HG03432 (cell line): ENCODE results near the gene OTUD7B.

Experiments used
- ATAC-seq: cut with Tn5 transposase; IDR thresholded peaks from one replicate; pipeline ENCODE4 v1.9.1; 2021; ENCODE audit warnings: mild to moderate bottlenecking, moderate library complexity; ENCODE audit not compliant: unreplicated experiment

The OTUD7B gene

DNA sequence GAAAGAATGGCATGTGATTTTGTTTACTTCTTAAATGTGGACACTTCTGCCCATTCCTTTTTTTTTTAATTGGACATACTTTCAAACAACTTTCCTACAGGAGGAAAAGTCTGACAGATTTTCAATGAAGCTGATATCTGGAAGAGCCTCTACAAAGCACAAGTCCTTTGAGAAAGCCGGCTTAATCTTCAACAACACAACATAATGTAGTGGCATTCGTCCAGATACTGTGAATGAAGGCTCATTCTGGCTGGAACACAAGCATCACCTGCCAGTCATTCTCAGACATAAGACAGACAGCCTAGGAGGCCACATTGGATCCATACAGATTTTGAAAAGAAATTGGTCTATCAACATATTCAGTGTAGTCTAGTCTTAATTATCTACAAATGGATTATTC is 4.9 kb downstream of the OTUD7B start:
- no peak for ATAC-seq

DNA sequence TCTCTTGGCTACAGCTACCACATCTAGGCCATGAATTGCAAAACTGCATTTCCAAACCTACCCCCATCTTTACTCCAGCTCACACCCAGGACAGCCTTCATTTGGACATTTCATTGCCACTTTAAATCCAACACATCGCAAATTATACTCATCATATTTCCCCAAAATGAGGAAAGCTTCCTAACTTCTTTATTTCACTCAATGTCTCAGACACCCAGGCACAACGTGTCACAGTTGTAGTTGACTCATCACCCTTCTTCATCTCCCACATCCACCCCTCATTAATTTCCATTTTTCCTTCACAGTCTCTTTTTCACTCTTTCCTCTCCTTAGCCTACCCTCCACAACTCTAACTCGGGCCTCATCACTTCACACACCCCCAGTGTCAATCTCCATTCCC is 6.7 kb downstream of the OTUD7B start:
- ATAC-seq: no peak

DNA sequence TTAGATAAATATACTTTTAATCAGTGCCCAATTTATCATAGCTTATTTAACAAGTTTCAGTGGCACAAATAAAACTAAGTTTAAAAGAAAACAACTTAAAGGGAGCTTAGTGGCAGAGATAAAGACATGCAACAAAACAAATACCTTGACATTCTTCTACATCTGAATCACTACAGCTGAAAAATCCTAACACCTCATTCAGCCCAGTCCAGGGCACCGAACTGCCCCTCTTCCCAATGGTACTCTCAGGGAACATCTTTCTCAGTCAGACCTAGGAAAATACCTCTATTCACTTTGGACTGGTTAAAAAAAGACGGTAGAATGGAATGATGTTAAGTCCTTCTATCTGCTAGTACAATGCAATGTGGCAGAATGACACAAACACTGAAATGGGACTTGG is 8.3 kb downstream of the OTUD7B start:
- ATAC-seq: no peak

DNA sequence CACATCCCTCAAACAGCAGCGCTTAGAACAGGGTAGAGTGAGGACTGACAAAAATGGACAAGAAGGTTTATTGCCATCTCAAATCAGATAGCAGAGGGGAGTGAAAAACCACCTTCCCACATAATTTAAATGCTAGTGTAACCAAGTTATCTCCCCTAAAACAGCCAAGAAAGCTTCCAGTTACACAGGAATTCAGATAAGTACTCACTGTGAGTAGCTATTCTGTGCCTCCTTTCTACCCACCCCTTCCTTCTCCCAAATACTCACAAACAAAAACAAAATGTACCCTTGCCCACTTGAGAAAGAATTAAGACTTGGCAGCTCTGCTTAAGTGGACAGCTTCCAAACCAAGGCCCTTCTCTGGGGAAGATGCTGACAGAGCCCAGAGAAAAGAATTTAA is 9.1 kb downstream of the OTUD7B start:
- ATAC-seq: no peak

DNA sequence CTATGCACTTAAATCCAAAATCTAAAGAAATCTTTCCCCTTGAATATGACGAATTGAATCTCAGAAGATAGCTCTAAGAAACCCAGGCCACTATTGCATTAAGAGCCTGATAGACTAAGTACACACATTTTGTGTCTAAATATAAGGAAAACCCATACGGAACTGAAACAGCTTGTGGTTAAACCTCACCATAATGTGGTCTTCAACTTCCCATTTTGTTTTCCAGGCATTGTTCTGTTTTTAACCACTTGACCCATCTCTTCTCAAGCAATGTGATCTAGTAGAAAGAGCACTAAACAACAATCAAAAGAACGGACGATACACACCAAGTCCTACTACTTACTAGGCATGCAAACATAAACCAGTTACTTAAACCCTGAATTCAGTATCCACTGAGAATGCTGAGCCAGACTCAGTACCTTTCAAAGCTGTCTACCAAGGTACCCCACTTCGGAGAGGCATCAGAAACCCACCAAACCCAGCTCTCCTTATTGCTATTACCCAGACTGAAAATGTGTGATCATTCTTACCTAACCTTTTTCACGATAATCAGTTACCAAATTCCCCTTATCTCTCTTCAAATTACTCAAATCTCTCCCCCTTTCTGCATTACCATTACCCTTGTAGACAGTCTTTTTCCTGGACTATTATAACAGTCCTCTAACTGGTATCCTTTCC is 12.8 kb downstream of the OTUD7B start:
- ATAC-seq: peak; percentile 76

DNA sequence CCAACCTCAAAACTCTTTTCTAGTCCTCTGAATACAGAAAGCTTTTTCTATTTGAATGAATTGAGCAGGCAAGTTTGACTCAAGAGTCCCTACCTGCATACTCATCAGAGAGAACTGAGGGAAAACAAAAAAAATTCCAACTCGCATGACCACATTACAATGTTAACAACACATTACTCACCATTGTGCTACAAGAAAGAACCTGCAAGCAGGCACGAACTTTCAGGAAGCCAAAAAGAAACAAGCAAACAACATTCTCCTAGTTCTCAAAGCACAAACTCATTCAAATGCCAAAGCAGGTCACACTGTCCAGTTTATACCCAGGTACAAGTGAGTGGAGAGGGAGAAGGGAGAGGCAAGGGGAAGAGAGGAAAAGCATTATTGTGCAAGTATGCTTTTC is 14.6 kb downstream of the OTUD7B start:
- no peak for ATAC-seq

DNA sequence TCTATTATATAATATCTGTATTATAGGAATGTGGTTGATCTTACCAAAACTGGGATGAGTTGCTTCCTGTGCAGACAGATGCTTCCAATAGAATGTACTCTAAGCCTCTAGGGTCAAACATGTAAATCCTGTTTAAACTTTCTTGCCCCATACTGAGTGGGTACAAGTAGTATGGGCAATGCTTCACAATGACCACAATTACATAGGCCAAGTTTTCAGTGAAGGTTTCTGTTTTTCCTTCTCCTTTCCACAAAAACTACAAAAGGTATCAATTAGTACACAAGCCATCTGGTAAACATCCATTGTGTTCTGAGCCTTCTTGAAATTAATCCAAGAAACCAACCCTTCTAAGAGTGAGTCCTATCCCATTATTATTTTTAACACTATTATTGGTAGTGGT is 16.8 kb downstream of the OTUD7B start:
- no peak for ATAC-seq

DNA sequence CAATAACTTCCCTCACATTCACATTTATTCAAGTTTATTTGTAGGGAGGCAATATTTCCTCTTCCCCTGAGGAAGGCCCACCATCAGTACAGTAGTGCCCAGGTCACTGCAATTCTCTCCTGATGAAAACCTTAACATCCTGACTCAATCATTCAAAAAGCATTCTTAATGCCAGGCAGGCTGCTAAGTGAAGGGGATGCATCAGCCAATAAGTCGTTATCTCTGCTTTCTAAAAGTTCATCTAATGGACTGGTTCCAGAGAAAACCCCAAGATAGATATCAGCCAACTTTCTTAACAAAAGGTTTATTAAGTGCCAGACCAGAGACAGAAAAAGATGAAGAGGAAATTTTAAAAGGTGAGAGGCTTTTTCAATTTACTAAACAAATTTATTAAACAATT is 17.3 kb downstream of the OTUD7B start:
- no peak for ATAC-seq

DNA sequence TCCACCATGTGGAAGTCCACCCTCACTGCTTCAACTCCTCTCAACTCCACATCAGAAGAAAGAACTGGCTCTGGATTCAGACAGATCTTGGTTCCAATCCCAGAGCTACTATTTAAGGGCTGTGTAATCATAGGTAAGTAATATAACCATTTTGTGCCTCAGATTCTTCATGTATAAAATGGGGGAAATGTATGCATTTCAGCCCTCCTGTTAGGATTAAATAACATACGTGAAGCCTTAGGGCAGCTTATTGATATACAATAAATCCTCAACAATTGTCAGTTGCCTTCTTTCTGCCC is 23.3 kb downstream of the OTUD7B start:
- ATAC-seq: no peak

DNA sequence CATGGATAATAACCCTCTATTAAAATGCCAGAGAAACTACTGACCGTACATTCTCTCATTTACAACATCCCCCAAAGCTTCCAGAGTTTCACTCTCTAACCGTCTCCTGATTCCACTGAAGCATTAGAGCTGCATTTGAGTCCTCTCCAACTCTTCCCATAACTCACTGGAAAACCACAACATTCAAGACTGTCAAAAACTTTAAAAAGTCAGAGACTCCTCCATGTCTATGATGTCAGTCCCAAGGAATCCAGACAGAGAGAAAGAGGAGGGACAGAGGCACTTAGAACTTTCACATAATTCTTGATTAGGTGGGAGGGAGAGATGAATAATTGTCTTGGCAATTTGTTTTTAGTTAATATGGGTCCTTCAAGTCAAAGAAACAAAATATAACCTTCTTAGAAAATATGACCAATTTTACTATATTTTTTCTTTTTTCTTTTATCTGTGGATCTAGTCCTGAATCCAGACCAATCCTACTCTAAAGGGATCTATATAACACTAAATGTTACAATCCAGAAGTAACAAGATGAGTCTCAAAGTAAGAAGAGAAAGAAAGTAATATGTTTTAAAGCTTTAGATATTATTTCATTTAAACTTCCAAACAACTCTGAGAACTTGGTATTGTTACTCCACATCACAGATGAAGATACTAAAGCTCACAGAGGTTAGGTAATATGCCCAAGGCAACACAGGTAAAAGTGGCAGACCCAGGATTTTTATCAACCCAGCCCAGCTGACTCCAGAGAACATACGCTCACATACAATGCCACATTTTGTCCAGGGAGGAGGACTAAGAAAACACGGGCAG is 23.8 kb downstream of the OTUD7B start:
- ATAC-seq: no peak

DNA sequence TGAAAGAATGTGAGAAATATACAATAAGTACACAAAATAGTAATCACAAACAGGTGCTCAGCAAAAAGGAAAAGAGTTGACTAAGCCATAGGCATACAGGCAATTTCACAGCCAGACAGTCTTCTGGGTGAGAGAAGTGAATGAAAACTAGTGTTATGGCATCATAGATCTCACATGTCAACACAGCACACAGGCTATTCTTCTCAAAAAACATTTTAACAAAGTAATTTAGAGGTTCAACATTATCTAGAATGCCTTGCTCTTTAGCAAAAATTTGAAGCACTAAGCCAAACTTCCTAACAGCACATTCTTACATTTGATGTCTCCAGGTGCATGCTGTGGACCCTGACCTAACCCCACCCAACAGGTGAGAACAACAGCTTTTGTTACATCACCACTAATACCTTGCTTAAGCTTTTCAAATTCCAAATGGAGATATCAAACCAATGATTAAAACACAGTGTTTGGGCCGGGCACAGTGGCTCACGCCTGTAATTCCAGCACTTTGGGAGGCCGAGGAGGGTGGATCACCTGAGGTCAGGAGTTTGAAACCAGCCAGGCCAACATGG is 30.5 kb downstream of the OTUD7B start:
- ATAC-seq: no peak

DNA sequence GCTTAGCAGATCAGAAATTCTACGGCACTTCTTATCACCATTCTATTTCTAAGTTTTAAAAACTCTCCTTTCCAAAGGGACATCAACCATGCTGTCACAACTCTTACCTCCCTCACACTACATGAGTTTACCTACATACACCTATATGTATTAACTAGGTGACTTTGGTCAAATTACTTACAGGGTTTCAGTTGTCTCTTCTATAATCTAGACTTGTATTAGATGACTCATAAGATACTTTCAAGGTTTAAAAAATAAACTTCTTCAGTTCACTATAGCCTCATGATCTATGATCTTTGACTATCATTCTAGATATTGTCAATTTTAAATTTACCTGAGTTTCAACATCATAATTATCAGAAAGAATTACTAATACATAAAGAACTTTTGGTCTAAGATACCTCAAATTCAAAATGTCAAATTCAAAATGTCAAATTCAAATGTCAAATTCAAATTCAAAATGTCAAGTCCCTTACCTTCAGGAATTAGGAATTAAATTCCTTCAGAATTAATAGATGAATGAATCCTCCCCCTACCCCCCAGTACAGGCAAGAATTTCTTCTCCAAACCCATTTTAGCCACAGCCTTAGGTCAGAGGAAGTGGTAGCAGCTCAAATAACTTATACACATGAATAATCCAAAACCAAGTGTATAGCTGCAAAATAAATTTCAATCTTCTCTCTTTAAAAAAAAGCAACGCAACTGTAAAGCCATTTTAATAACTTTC is 31.1 kb downstream of the OTUD7B start:
- ATAC-seq: no peak

DNA sequence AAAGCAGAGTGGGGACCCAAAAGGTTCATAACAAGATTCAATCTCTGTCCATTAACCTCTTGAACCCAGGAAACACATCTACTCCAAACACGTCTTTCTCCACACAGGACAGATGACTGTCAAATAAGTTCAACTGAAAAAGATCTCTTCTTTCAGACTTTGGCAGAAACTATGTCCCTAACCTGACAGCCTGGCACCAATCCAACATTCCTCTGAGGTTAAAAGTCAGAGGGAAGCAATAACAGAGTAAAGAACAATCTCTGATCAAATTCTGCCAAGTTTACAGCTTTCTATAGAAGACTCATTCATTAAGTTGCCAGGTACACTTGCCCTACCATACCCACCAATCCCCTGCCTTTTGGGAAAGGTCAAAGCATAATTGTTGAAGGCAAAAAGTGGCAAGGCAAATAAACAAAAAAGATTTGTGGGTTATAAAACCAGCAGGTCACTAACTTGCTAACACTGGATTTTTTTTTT is 31.9 kb downstream of the OTUD7B start:
- ATAC-seq: no peak

DNA sequence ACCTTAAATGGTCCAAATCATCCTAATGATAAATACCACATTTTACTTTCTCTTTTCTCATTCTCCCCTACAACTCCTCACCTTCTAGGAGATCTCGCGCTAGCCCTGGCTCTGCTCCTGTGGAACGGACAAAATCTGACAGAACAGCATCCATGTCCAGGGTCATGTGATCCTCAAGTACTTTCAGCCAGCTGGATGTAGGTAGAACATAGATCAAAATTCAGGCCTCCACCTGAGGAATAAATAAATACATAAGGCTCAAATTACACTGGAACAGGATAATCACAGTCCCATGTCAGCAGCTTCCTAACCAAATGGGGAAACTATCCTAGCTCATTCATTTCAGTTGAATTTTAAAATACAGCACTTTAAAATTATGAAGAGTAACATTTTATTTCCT is 33.2 kb downstream of the OTUD7B start:
- no peak for ATAC-seq

DNA sequence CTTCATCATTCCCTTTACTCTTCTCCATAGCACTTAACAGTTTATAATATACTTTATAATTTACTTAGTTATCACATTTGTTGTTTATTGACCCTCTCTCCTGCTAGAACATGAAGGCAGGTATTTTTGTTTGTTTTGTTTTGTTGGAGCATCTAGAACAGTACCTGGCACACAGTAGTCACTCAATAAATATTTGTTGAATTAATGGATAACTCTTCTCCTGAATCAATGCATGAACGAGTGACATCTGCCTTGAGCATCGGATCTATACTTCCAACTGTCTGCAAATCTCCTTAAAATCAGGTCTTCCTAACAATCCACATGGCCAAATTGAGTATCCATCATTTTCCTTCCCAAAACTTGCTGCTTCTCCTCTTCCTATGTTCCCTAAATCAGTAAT is 38.0 kb downstream of the OTUD7B start:
- ATAC-seq: no peak

DNA sequence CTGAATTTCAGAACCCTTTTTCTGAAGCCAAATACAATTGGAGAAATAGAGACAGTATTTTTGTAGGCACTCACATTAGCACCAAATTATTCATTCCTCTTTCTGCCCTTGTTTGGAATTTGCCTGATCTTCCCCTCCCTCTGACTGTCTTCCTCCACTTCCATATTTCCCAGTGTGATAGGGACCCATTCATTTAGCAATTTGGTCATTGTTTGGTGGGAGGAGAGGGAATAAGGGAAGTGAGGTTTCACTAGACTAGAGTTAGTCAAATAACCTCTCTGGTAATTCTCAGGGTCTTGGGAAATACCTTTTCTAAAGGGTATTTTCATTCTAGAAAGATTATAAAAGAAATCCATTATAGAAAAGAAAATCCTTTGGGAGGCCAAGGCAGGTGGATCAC is 42.9 kb downstream of the OTUD7B start:
- ATAC-seq: no peak

DNA sequence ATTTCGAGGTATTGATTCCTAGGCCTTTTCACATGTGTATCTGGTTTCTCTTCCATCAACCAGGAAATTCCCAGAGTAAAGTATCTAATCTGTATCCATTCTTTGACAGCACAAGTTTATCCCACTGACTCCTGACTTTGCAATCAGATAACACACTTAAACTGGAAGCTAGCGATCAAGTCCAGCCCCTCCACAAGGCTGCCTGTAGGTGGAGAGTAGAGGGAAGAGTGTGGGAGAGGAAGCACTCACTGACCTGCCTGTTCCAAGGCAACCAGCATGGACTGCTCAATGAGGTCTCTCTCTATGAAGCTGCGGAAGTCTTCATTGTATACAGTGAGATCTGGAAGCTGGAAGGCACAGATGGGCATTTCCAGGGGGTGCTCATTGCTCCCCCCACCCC is 43.5 kb downstream of the OTUD7B start:
- no peak for ATAC-seq

DNA sequence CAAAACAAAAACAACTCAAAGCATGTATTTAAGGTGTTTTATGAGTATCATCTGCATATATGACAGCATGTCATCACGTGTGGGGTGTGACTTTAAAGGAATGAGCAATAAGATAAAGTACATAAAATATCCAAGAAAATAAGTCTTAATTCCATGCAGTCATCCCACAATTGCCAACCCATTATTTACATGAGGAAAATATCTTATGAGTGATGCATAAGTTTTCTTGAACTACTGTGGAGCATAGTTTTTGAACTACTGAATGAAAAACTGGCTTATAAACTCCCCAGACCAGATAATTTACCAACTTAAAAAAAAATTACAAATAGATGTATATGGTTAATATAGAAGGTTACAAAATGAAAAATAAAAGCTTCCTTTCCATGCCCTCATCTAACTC is 44.1 kb downstream of the OTUD7B start:
- ATAC-seq: no peak

DNA sequence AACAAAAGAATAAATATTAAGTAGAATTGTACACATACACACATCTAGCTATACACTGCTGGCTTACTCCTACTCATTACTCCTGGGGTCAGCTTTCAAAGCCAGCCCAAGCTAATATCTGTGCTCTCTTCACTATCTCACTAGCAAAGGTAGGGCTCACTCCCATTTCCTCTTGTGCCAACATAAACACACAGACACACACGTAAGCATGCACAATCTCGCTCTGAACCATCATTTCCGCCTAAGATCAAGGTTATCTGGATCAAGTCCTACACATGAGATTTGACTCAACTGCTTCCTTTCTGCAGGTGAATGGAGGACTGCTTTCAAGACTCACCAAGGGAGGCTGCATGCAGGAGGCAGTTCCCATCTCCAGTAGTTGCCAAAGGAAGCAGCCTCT is 45.1 kb downstream of the OTUD7B start:
- no peak for ATAC-seq

DNA sequence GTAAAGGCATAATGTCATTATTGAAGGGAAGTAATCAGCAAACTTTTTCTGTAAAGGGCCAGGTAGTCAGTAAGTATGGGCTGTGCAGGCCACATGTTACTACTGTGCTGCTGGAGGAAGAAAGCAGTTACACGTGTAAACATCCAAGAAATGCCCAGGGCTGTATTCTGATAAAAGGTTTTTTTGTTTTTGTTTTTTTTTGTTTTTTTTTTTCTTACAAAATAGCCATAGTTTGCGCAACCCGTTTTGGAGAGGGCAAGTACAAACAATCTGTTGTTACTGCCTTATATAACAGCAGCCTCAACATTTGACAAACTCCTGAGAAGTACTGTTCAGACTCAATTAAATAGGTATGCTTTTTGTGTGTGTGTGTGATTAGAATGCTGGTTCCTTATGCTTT is 47.2 kb downstream of the OTUD7B start:
- no peak for ATAC-seq

DNA sequence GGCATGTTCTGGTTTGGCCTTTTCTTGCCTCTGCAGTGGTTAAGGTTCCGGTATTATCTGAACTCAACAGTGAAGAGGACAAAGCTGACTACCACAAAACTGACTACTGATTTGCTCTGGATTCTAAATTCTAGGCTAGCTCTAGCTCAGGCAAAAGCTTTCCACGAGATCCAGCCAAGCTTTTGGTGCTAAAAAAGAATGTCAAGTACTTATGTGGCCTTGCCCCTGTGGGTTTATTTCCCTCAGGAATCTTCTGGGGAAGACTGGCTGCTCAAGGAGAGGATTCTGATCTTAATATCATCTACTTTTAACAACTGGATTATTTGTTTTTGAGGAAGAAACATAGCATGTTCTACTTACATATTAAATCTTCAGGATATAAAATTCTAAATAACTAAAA is 47.8 kb downstream of the OTUD7B start:
- ATAC-seq: no peak
